NCI-H187 (cell line): ENCODE results near the gene EPB41L4A.
"Not testable (repeated sequence)": the region's sequence is repeated elsewhere in the genome, so short reads cannot be mapped to it uniquely, and the experiment has no call there.

Source experiments
- DNase-seq, 2 experiments: peaks; one replicate each; lab custom pipeline; 2025; lab: John Stamatoyannopoulos, UW

The EPB41L4A gene

DNA sequence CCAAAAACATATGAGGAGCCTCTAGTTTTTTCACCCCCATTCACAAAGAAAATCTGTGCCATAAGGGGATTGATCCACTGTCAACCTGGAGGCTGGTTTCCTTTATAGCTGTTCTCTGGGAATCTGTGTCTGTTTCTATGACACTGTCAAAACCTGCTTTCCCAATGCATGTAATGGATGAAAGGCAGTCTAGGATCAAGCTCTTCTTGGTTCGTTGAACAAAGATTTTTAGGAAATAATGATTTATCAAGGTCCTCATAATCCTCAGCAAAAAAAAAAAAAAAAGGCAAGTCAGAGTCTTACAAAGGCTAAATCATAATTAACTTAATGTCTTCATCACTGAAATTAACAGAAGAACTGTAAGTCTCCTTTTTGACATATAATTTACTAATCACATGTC is 16.0 kb downstream of the EPB41L4A start:
- DNase-seq = no peak

DNA sequence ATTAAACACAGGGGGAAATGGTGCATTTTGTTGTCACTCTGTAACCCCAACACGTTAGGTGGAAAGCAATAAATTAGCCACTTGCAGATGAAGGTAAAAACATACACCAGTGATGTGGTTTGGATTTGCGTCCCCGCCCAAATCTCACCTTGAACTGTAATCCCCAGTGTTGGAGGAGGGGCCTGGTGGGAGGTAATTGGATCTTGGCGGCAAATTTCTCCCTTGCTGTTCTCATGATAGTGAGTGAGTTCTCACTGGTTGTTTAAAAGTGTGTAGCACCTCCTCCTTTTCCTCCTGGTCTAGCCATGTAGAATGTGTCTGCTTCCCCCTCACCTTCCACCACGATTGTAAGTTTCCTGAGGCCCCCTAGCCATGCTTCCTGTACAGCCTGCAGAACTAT is 17.2 kb downstream of the EPB41L4A start:
- DNase-seq = no peak

DNA sequence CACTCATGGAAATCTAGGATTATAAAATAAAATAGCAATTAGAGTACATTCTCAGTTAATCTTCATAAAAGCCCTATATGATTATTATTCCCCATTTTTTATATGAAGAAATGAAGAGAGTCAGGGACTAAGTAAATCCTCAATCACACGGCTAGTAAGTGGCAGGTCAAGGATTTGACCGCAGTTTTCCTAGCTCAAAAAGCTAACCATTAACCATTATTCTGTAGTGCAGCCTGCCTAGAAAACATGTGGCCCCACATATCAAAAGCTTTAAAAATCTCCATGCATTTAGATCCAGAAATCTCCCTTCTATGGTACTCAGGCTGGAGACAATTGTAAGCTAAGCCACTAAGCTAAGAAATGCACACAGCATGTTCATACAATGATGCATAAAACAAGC is 21.4 kb downstream of the EPB41L4A start:
- DNase-seq = no peak

DNA sequence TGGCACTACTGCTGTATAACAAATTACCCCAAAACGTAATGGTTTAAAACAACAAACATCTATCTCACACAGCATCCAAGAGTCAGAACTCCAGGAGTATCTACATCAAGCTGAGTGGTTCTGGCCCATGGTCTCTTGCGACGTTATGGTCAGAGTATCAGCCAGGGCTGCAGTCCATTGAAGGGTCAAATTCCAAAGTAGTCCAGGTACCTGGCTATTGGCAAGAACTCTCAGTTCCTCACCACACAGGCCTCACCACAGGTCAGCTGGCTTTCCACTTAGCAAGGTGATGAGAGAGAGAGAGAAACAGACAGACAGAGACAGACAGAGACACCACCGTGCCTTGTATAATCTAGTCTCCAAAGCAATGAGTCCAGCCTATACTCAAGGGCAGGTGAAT is 22.6 kb downstream of the EPB41L4A start:
- DNase-seq = no peak

DNA sequence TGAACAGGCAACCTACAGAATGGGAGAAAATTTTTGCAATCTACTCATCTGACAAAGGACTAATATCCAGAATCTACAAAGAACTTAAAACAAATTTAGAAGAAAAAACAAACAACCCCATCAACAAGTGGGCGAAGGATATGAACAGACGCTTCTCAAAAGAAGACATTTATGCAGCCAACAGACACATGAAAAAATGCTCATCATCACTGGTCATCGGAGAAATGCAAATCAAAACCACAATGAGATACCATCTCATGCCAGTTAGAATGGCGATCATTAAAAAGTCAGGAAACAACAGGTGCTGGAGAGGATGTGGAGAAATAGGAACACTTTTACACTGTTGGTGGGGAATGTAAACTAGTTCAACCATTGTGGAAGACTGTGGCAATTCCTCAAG is 23.8 kb downstream of the EPB41L4A start:
- DNase-seq = not testable (repeated sequence)

DNA sequence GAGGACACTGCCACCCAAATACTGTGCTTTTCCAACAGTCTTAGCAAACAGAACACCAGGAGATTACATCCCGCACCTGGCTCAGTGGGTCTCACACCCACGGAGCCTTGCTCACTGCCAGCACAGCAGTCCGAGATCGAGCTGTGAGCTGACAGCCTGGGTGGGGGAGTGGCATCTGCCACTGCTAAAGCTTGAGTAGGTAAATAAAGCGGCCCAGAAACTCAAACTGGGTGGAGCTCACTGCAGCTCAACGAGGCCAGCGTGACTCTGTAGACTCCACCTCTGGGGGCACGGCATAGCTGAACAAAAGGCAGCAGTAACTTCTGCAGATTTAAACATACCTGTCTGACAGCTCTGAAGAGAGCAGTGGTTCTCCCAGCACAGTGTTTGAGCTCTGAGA is 28.8 kb downstream of the EPB41L4A start:
- peak; percentile 23 to 55 for DNase-seq

DNA sequence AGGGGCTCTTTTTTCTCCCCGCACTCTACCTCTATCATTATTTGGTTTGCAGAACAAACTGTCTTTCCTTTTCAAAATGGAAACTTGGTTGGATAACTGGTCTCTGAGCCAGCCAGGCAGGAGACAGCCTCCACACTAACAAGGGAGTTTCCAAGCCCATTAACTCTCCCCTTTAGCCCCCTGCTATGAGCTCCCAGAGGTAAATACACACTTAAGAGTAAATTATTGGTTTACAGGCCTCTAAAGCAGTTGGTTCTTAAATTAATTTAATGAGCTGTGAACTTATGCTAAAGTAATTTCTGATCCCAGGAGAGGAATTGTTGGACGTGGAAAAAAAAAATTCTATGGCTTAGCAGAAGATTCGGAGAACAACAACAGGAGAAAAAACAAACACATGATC is 30.3 kb downstream of the EPB41L4A start:
- peak in 1 of 2 experiments; percentile 14 for DNase-seq

DNA sequence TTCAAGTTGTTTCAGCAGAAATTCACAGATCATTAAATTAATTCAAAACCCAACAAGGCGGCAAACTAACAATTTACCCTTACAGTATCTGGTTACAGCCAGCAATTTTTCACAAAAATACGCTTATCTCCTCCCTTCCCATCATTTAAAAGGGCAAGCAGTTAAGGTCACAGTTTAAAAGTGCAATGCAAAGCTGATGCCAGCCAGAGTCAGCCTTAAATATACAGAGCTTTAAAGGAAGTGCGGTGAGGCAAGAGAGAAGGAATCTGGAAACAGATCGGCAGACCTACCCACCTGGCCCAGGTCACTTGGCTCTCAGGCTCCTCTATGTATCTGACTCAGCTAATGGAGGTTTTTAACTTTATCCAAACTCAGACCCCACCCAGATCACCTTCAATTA is 31.0 kb downstream of the EPB41L4A start:
- DNase-seq = no peak

DNA sequence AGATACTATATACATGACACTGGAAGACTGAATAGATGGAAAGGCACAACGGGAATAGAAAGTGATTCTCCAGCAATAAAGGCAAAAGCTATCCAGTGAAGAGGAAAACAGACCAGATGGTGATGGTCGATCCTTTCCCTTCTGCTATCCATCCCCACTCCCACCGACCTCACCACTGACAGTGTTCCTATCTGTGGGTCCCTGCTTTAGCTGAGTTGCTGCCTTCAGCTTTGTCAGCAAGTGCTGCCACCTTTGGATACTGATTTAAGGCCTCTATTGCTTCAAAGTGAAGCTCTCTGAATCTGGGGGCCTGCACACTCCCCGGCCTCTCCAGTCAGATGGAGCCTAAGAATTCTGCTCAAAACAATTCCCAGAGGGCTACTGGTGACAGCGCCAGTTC is 32.3 kb downstream of the EPB41L4A start:
- no peak for DNase-seq

DNA sequence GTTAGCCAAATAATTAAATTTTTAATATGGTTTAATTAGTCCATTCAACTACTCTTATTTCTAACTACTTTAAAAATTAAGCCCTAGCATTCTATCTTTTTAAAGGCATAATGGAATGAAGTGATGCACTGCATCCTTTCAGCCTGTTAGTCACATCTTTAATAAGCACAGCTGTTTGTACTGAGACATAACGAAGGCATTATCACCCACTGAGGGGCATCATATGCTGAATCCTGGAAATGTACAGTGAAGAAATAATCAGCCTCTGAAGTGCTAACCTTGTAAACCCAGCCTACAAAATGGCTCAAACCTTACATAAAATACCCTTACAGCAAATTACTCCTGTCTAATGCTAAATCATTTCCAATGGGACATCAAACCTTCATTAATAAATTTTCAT is 33.1 kb downstream of the EPB41L4A start:
- no peak for DNase-seq

DNA sequence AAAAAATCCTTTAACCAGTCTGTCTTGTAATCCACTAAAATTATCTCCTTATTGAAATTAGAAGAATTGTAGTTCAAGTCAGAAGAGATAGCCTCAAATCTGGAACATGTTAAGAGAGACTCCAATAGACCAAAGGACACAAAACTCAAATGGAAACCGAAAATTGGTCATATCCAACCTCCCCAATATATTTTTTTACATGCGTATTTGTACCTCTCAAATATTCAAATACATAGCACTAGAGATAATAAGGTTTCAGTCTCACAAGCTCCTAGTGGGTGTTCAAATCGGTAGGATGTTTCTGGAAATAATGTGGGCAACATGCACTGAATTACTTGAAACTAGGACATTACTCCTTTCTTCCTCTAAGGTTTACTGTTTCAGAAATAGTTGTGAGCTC is 33.5 kb downstream of the EPB41L4A start:
- DNase-seq = no peak

DNA sequence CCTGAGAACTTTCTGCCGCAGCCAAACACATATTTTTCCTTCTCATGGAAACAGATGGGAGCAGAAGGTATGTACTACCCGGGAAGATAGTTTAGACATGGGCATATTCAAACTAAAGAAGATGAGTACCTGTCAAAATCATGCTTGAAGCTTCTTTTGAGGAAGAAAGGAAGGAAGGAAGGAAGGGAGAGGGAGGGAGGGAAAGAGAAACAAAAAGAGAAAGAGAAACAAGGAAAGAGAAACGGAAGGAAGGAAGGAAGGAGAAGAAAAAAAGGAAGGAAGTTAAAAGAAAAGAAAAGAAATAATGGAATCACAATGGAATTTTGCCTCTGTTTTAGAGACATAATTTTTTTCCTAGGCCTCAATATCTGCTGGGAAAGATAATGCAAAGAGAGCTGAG is 34.6 kb downstream of the EPB41L4A start:
- no peak for DNase-seq

DNA sequence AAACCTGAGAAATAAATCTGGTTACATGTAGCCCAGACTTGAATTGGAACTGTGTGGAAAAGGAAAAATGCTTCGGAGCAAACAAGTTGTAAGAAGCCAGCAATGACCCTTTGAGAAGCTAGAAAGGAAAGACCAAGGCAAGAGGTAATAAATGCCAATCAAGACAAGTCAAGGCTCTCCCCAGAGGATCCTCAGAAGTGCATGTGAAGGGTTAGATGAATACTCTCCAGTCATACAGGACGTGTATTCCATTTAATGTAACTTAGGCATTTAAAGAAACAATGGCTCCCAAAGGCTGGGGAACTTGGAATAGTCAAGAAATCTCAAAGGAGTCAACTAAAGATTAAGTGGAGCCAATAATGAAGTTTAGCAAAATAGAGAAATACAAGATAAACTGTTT is 36.2 kb downstream of the EPB41L4A start:
- DNase-seq = peak; percentile 8 to 16

DNA sequence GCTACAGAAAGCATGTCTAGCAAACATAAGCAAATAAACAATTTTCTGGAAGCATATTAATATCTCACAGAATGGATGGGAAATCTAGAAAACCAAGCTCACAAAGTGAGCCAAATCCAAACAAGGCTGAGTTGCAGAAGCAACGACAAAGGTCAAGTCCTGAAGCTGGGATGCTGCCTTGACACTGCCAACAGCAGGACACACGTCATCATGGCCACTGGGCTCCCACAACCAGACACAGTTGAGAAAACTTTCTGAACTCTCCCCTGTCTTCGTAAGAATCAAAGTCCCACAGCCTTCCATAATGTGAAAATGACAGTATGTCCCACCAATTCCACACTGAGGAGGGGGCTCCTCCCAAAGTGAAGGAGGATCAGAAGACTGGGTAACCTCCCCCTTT is 37.6 kb downstream of the EPB41L4A start:
- DNase-seq = no peak

DNA sequence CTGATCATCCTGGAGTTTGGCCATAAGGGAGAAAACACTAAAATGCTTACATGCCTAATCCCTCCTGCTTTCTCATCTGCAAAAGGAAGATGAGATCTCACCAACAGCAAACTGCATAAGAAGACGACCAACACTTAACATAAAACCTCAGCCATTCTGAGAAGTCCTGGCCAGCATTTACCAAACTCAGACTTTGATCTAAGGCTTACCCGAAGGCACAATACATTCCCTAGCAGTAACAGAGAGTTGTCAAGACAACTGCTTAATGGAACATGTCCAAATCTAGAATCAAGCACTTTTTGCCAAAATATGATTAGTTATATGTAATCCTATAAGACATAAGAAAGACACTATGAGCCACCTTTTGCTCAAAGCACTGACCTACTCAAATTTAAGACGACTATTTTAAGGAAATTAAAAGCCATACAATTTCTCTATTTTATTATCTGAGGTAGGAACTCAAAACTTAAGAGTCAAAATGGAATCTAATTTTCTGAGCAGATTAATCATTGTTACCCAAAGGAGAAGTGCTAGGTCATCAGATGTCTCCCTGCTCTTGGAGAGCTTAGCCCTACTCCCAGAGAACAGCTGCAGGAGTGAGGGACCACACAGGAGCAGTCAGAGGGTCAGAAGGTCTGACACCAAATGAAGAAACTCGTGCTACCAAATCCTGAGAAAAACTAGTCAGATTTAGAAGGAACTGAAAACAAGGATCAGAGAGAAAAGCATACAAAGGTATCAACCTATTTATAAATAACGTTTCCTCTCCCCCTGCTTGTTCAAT is 39.3 kb downstream of the EPB41L4A start:
- no peak for DNase-seq

DNA sequence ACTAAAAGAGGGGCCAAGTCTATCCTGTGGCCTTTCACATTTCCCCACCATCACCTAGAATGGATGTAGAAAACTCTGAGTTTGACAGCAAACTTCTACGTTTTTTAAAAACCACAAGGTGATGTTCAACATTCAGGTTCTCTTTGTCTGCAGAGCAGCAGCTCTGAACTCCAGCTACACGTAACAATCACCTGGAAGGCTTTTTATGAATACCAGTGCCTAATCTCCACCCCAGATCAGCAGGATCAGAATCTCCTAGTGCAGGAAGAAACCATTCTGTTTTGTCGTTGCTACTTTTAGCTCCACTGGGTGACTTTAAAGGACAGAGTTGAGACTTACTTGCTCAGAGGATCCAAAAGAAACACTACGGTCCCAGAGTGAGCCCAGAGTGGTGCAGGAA is 44.3 kb downstream of the EPB41L4A start:
- DNase-seq = no peak

DNA sequence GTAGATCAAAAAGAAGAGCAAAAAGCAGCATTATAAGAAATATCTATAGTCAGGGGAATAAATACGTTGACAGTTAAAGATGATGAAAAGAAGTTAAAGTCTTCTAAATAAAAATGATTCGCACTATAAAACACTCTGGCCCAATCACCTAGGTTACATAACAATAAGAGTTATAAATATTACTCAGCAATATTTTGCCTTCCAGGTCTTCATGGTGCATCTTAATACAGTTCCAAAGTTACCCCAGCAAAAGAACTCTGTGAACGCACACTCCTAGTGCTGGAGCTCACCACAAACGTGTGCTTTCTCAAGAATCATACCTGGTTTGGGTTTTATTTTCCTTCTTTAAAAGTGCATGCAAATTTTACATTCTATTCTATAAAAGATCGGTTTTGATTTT is 44.7 kb downstream of the EPB41L4A start:
- no peak for DNase-seq

DNA sequence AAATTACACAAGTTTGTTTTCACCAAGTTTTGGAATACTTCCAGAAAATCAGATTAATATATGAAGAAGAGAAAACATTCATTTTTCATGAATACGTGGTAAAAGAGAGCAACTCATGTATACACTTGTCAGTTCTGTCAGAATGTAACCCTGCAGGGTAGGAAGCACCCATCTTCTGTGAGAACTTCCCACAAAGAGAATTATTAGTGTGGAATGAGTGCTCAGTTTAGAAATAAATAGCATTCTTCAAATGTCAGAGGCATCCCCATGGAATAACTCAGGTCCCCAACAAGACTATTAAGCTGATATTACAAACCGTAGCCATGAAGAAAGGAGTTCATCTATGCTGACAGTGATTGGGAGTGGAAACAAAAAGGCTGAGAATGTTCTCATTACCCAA is 45.2 kb downstream of the EPB41L4A start:
- DNase-seq = no peak

DNA sequence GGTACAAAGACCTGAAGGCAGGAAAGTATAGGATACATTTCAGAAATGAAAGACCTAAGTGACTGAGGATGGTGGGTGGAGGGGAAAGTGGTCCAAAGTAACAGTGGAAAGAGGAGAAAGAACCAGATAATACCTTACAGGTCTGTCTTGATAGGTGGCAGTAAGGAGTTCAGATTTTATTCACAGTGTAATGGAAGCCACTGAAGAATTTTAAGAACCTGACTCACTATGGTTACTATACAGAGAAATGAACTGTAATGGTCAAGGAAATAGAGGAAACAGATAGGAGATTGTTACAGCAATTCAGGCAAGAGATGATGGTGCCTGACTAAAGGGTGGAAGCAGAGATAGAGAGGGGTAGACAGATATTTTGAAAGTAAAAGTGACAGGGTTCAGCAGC is 46.5 kb downstream of the EPB41L4A start:
- no peak for DNase-seq

DNA sequence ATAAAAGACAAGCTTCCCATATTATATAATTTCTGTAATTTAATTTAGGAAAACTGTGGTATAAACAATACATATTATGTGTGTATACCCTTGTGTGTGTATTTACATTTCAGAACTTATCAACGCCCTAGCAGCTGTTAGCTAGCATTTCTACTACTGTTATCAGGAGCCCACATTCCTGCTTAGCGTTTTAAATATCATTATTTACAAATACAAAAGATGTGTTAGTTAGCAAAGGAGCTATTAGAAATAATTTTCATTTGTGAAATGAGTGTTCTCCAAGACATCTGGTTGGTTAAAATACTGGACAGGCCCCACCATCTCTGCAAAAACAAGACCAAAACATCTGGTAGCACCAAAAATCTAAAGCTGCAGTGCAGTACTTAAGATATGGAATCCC is 48.0 kb downstream of the EPB41L4A start:
- no peak for DNase-seq

DNA sequence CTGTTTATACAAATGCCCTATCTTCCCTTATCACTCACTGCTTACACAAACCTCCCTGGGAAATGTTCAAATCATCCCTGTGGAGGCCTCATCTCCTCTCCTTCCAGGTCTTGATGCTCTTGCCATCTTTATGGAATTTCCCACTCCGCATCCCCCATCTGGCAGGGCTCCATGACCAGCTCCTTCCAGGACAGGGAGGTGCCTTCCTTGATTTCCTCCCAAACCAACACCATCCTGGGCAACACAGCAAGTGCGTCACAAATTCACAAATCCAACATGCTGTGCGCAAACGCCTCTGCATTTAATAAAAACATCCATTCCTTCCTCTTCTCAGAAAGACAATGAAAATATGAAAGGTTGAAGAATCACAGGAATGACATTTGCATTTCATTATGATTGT is 51.7 kb downstream of the EPB41L4A start:
- no peak for DNase-seq

DNA sequence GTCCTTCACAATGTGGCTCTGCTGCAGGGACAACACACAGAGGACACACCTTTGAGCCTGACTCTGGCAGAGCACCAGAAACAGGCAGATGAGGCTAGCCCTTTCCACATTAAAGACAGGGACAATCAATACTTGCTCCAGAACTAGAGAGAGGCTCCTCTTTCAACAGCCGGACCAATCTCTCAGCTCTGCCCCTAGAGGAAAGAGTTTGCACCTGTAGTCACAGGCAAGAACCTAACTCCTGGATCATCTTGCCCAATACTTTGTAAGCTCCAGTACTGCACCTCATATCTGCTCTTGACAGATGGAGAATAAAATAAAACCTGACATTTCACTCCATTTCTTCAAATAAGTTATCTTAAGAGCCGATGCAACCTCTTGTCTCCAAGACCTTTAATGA is 52.1 kb downstream of the EPB41L4A start:
- DNase-seq = no peak

DNA sequence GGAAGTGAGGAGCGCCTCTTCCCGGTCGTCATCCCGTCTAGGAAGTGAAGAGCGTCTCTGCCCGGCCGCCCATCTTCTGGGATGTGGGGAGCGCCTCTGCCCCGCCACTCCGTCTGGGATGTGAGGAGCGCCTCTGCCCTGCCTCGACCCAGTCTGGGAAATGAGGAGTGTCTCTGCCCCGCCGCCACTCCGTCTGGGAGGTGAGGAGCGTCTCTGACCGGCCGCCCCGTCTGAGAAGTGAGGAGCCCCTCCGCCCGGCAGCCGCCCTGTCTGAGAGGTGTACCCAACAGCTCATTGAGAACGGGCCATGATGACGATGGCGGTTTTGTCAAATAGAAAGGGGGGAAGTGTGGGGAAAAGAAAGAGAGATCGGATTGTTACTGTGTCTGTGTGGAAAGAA is 58.3 kb downstream of the EPB41L4A start:
- not testable (repeated sequence) for DNase-seq

DNA sequence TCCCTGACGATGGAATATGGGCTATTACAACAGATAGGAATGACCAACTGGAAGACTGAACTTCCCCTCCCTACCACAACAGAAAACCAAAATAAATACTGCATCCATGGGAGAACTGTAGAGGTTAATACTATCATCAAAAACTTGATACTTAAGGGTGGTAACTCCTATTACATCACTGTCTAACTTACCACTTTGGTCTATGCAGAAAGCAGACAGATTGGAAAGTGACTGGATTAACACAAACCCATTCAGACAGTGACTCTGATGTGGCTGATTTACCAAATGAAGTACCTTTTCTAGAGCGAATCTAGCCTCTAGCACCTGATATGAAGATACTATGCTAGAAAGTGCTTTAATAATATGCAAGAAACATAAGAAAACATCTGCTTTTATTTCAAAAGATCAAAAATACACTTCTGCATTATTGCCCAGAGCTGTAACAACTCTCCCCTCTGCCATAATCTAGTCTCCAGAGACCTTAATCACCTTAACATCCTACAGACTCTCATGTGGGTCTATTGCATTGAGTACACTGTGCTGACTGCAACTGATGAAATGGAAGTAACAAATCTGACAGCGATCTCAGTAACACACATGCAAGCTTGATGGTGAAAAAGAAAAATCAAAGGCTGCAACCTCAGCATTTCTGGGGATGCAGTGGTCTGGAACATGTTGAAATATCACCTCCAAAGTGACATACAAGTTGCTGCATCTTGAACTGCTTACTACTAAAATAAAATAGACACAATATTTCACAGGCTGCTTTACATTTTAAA is 62.7 kb downstream of the EPB41L4A start:
- no peak for DNase-seq
